AG04449 (cell line): ENCODE measurements around the gene BCAR3.

Experiments used
- CTCF ChIA-PET: fragments of 350-600 bp; formaldehyde crosslinking; extraction: SDS; loops from one replicate; lab custom pipeline; 2021; ENCODE audit warnings: antibody characterized with exemption; lab: Yijun Ruan, JAX
- POLR2A ChIA-PET: fragments of 400-600, 350-600 bp; formaldehyde crosslinking; extraction: SDS; loops from one replicate; lab custom pipeline; 2020; ENCODE audit warnings: antibody characterized with exemption, inconsistent platforms; lab: Yijun Ruan, JAX
- DNase-seq: peaks from one replicate; pipeline ENCODE4 v3.0.0-alpha.2; 2010; ENCODE audit warnings: low read depth, low spot score
- H3K4me3 ChIP-seq: 2 replicates; pipeline ENCODE4 v1.5.1; 2011; ENCODE audit warnings: low read depth, mild to moderate bottlenecking, control low read depth, low read length
- CTCF ChIP-seq: IDR thresholded peaks from one replicate; pipeline ENCODE4 v1.5.1; 2011; ENCODE audit warnings: mild to moderate bottlenecking, moderate library complexity, low read length, control low read depth, inconsistent platforms; ENCODE audit not compliant: insufficient read depth; ENCODE audit errors: missing control alignments

The BCAR3 gene

GRCh38 chr1:93692983-93693591 lies 11.4 kb upstream of the BCAR3 start:
- DNase-seq = no peak
- TF ChIP-seq CTCF = no peak
- ChIA-PET CTCF (interaction anchor here (1.0 to 3.6 kb wide), 12 partner anchors 10 to 152 kb away, joined by 3 to 17 read pairs (median 4); partner anchors contain the start of gene BCAR3), POLR2A (interaction anchor here (0.8 to 2.4 kb wide), 3 partner anchors 12 to 45 kb away, joined by 3 to 14 read pairs (median 5); partner anchors contain the start of gene BCAR3)
- no peak overlapping the region; the same call in 1 of the 2 replicates for H3K4me3 ChIP-seq

- POLR2A ChIA-PET = interaction anchor here (0.8 to 2.4 kb wide), 3 partner anchors 11 to 46 kb away, joined by 3 to 14 read pairs (median 5); partner anchors contain the start of gene BCAR3
- no peak overlapping the region for H3K4me3 ChIP-seq
- CTCF ChIA-PET = interaction anchor here (1.0 to 3.6 kb wide), 9 partner anchors 10 to 153 kb away, joined by 3 to 17 read pairs (median 5); partner anchors contain the start of gene BCAR3
- TF ChIP-seq CTCF = no peak
- DNase-seq = no peak
These were observed 10.8 kb upstream of the BCAR3 start for GRCh38 chr1:93692451-93692861.

- POLR2A ChIA-PET = interaction anchor here (2.2 to 2.4 kb wide), 2 partner anchors 11 to 46 kb away, joined by 5 to 14 read pairs; partner anchors contain the start of gene BCAR3
- CTCF ChIA-PET = interaction anchor here (1.0 to 3.6 kb wide), 10 partner anchors 10 to 154 kb away, joined by 3 to 17 read pairs (median 4); partner anchors contain the start of gene BCAR3
- H3K4me3 ChIP-seq = no peak overlapping the region
- no peak for TF ChIP-seq CTCF
- DNase-seq = no peak
These were observed 10.4 kb upstream of the BCAR3 start for GRCh38 chr1:93692026-93692425.

- H3K4me3 ChIP-seq = no peak overlapping the region
- no peak for TF ChIP-seq CTCF
- ChIA-PET CTCF (interaction anchor here (1.0 to 3.6 kb wide), 6 partner anchors 9 to 188 kb away, joined by 3 to 17 read pairs (median 6); partner anchors contain the start of genes BCAR3 and DNTTIP2), POLR2A (interaction anchor here (2.2 to 2.4 kb wide), 2 partner anchors 10 to 47 kb away, joined by 5 to 14 read pairs; partner anchors contain the start of gene BCAR3)
- no peak for DNase-seq
These were observed 9.5 kb upstream of the BCAR3 start for GRCh38 chr1:93690921-93691789.

- ChIA-PET CTCF (interaction anchor here (0.8 to 3.6 kb wide), 5 partner anchors 8 to 189 kb away, joined by 3 to 11 read pairs (median 4); partner anchors contain the start of genes BCAR3 and DNTTIP2), POLR2A (no interaction called here)
- H3K4me3 ChIP-seq = no peak overlapping the region
- DNase-seq = no peak
- no peak for TF ChIP-seq CTCF
These were observed 8.7 kb upstream of the BCAR3 start for GRCh38 chr1:93690341-93690740.
